Measurements from ENCODE around the gene APOF. TPM values are rescaled to one million over a fixed set of nuclear protein-coding genes. Genes with fewer than 3 reads are reported as not detected.

Gene APOF
- total RNA-seq, 4 donors from 2014 or later: not detected

GRCh38 chr12:56385873-56386272 is 23.2 kb upstream of the APOF start:
- Histone ChIP-seq H3K36me3 (no peaks in the 10 kb centered on the region), H3K9me3 (no peaks in the 10 kb centered on the region), H3K4me1 (no peaks in the 10 kb centered on the region), H3K4me3 (no peak overlapping the region), H3K27me3 (no peaks in the 10 kb centered on the region), H3K27ac (no peak overlapping the region)
- TF ChIP-seq EP300 (IDR thresholded peaks at IDR 0.05): no peak
- TF ChIP-seq POLR2A (IDR thresholded peaks at IDR 0.05): no peak
- no peak for TF ChIP-seq CTCF (IDR thresholded peaks at IDR 0.05)
- WGBS, 2 donors: 92 to 100% methylated on average over 1 of the region's 1 CpG
- DNase-seq (ENCODE audit: low spot score in 2 of 2): no peak

GRCh38 chr12:56382611-56383010 is 20.0 kb upstream of the APOF start:
- no peaks in the 10 kb centered on the region for H3K36me3 ChIP-seq
- no peak overlapping the region for H3K27ac ChIP-seq
- no peaks in the 10 kb centered on the region for H3K4me1 ChIP-seq
- no peak for DNase-seq (ENCODE audit: low spot score in 2 of 2)
- WGBS, 2 donors: 93% methylated on average over 16 of the region's 16 CpGs
- H3K27me3 ChIP-seq: no peaks in the 10 kb centered on the region
- no peaks in the 10 kb centered on the region for H3K9me3 ChIP-seq
- no peak overlapping the region for H3K4me3 ChIP-seq
- TF ChIP-seq CTCF (IDR thresholded peaks at IDR 0.05) (no peak), POLR2A (IDR thresholded peaks at IDR 0.05) (no peak), EP300 (IDR thresholded peaks at IDR 0.05) (no peak)

DNA sequence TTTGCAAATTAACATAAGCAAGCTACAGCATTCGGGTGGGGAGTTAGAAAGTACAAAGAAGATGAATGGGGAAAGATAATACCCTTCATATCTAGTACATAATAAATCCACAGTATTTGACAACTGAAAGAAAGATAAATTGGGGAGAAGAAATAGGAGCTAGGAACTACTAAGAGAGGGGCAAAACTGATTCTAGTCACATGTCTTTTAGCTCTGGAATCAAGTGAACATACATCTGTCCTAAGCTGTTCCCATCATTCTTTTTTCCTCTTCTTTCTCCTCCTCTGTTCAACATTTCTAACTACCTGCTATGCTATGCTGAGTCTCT is 15.3 kb upstream of the APOF start:
- no peak for DNase-seq (ENCODE audit: low spot score in 2 of 2)
- Histone ChIP-seq H3K27ac (no peak overlapping the region), H3K4me1 (no peaks in the 10 kb centered on the region), H3K9me3 (no peaks in the 10 kb centered on the region), H3K4me3 (no peak overlapping the region), H3K27me3 (no peaks in the 10 kb centered on the region), H3K36me3 (no peaks in the 10 kb centered on the region)
- WGBS, 2 donors: 32 to 34% methylated on average over 1 of the region's 1 CpG
- TF ChIP-seq POLR2A (IDR thresholded peaks at IDR 0.05): no peak
- no peak for TF ChIP-seq CTCF (IDR thresholded peaks at IDR 0.05)
- TF ChIP-seq EP300 (IDR thresholded peaks at IDR 0.05): no peak

DNA sequence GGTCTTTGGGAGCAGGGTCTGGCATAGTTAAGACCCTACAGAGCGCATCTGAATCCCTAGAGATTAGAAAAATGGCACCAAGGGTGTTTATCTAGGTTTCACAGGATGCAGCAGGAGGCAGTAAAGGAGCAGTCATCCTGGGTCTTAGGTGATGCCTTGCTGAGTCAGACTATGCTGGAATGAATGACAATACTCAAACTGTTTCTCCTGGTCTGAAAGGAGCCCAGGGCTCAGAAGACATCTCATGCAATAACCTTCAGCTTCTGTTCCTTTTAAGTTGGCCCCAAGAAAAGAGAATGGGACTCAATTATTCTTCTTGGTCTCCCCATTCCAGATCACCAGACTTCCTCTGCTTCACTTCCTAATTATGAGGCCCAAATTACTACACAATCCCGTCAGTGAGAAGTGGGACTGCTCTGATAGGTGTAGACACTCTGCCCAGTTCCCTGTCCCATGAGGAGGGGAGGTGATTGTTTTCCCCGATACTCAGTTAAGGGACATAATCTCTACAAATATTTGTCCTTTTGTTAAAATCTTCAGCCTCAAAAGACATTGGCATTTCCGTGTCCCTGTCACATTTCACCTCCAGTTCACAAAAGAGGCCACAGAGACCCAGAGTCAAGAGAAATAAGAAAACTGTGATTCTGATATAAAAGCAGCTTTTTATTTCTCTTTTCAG is 14.8 kb upstream of the APOF start:
- H3K4me3 ChIP-seq: no peak overlapping the region
- WGBS, 2 donors: 55 to 56% methylated on average over 4 of the region's 4 CpGs

More for the DNA sequence above, 14.8 kb upstream of the APOF start:
- H3K27me3 ChIP-seq: no peaks in the 10 kb centered on the region
- TF ChIP-seq POLR2A (IDR thresholded peaks at IDR 0.05) (no peak), CTCF (IDR thresholded peaks at IDR 0.05) (no peak), EP300 (IDR thresholded peaks at IDR 0.05) (no peak)
- H3K4me1 ChIP-seq: no peaks in the 10 kb centered on the region
- H3K9me3 ChIP-seq: no peaks in the 10 kb centered on the region
- DNase-seq (ENCODE audit: low spot score in 2 of 2): no peak
- H3K36me3 ChIP-seq: no peaks in the 10 kb centered on the region
- no peak overlapping the region for H3K27ac ChIP-seq

All from tibial nerve (tissue), 4 donors.